ENCODE results near the gene CBLN4.

- no peak for TF ChIP-seq EZH2 (IDR thresholded peaks at IDR 0.05; ENCODE audit: insufficient read depth, poor library complexity, severe bottlenecking)
- TF ChIP-seq EZH2phosphoT487 (IDR thresholded peaks at IDR 0.05; ENCODE audit: insufficient read depth, low read depth), result no peak
Measured at GRCh38 chr20:55961376-55962330, 43.7 kb downstream of the CBLN4 start.

Data from GM23248 (cell line).